Forelimb muscle (tissue), 1 donor: ENCODE data around the gene ZSWIM6. TPM values are rescaled to one million over a fixed set of nuclear protein-coding genes. Genes with fewer than 3 reads are reported as not detected.

Experiments
- DNase-seq: peaks from one replicate; pipeline ENCODE4 v3.0.0-alpha.2; 2013; ENCODE audit warnings: low read depth
- polyA plus RNA-seq: library from polyadenylated mRNA; unstranded; fragments of 120-200 nt; gene quantifications from one replicate; pipeline ENCODE4 v1.2.1, GENCODE V29; 2013; ENCODE audit not compliant: insufficient read length

The ZSWIM6 gene
- polyA plus RNA-seq, 1 donor, result 7.8 TPM

DNA sequence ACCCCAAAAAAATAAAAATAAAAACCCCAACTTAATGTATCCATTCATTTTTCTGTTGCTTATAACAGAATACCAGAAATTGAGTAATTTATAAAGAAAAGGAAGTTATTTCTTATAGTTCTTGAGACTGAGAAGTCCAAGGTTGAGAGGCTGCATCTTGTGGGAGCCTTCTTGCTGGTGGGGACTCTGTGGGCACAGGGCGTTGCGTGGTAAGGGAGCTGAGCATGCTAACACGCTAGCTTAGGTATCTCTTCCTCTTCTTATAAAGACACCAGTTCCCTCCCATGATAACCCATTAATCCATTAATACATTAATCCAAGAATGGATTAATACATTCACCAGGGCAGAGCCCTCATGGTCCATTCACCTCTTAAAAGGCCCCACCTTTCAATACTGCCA lies 150.9 kb downstream of the ZSWIM6 start:
- no peak for DNase-seq

DNA sequence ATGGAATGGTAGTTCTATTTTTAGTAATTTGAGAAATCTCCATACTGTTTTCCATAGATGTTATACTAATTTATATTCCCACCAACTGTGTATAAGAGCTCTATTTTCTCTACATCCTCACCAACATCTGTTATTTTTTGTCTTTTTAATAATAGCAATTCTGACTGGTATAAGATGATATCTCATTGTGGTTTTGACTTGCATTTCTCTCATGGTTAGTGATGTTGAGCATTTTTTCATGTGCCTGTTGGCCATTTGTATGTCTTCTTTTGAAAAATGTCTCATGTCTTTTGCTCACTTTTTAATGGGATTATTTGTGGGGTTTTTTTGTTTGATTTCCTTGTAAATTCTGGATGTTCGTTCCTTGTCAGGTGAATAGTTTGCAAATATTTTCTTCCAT lies 154.4 kb downstream of the ZSWIM6 start:
- DNase-seq, result no peak

- no peak for DNase-seq
Measured at GRCh38 chr5:61489574-61489973, 157.5 kb downstream of the ZSWIM6 start.

DNA sequence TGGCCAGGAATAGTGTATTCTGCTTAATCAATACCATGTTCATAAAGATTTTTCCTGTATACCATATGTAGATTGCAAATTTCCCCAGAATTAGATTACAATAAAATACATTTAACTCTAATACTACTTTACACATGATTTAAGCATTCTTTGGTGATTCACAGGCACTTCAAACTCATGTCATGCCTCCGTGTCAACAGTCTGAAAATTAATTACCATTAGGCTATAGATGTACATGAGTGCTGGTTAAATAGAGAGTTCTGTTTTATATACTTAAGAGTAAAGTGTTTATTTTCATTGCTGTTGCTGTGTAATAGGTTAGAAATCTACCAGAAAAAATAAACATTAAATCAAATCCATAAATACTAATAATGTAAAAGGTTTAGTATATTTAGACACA lies 159.8 kb downstream of the ZSWIM6 start:
- DNase-seq, result no peak

DNA sequence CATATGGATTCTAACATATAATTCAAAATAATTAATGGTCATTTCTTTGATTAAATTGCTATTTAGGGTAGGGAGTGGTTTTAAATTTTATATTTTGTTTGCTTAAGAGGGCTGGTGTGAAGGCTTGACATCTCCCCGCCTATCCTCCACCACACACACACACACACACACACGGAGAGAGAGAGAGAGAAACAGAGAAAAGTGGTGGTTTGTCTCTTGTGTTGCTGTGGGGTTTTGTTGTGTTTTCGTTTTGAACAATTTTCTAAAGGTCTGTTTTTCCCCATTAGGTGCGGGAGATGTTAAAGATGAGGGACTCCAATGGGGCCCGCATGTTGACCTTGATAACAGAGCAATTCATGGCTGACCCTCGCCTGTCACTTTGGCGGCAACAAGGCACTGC lies 161.9 kb downstream of the ZSWIM6 start:
- DNase-seq, result no peak

- no peak for DNase-seq
Measured at GRCh38 chr5:61496446-61496845, 164.4 kb downstream of the ZSWIM6 start.

DNA sequence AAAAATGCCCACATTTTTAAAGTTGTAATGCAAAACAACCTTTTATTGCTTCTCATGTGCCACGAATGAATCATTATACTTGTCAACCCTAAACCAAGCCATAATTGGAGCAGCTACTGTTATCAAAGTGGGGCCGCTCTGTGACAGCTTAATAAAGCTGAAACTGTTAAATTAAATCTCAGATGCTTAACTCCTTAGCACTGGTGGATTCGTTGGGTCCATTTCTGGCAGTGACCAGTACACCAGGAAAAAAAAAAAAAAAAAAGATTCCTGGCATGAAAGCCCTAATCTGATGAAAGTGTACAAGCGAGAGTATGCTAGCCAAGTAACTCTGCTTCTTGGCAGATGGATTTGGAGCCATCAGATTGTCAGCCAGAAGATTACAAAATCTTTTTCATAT lies 164.8 kb downstream of the ZSWIM6 start:
- DNase-seq, result no peak

DNA sequence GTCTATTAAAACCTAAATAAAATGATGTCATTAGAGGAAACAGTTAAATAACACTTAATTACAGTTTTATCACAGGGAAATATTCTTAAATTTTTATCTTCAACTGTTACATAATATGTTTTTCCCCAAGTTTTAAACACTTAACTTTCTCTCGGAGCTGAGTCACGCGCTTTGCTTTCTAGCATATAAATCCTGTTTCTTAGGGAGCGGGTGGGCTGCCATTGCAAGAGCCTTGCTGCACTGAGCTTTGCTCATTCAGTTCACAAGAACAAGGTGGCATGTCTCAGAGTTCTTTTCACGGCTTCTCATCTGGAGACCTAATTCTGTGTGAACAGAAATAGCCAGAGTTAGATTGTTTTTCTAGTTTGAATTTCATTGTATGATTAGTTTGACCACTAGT lies 166.1 kb downstream of the ZSWIM6 start:
- no peak for DNase-seq

GRCh38 chr5:61501971-61502370 lies 169.9 kb downstream of the ZSWIM6 start:
- DNase-seq, result no peak

GRCh38 chr5:61504143-61504770 lies 172.2 kb downstream of the ZSWIM6 start:
- DNase-seq, result no peak

GRCh38 chr5:61505281-61505680 lies 173.2 kb downstream of the ZSWIM6 start:
- DNase-seq, result no peak

- no peak for DNase-seq
Measured at GRCh38 chr5:61507232-61507631, 175.2 kb downstream of the ZSWIM6 start.

DNA sequence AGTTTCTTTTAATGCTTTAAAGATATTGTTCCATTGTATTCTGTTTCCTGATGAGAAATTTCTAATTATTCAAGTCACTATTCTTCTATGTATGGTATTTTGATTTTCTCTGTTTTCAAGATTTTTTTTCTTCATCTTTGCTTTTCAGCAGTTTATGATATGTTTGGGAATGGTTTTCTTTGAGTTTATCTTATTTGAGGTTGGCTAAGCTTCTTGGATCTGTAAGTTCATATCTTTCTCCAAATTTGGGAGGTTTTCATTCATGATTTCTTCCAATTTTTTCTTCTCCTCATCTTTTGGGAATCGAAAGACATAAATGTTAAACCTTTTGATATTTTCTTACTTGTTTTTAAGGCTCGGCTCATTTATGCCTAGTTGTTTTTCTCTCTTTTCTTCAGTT lies 184.9 kb downstream of the ZSWIM6 start:
- DNase-seq, result no peak

GRCh38 chr5:61519728-61520277 lies 187.7 kb downstream of the ZSWIM6 start:
- no peak for DNase-seq

DNA sequence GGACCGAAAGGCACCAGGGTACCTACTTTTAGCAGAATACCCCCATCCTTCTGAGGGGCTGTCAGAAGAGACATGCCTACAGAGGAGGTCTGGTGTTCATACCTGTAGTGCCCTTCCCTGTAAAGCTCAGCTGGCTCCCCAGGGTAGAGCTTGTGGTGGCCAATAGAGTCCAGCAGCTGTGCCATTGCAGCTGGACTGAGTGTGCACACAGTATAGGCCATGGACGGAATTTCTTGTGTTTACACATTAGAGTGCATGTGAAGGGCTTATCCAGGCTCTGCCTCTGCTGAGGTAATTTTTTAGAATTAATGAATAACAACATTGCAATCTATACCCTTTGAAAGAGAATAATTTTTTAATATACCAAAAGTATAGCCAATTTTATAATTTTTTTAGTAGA lies 191.0 kb downstream of the ZSWIM6 start:
- DNase-seq, result no peak

DNA sequence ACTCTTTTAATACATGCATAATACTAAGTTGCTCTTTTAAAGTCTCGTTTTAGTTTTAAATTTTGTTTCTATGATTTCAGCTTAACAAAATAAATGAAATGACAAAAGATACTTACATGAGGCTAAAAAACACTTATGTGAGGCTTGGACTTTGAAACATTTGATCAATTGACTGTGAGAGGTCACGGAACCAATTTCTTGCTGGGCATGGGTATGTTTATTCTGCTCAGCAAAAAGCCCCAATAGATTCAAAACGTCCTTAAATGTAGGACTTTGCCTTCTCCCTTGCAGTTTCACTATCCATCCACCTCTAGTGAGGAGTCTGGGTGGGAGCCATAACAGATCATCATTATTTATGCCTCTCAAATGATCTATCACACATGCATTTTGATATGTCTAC lies 191.9 kb downstream of the ZSWIM6 start:
- no peak for DNase-seq

DNA sequence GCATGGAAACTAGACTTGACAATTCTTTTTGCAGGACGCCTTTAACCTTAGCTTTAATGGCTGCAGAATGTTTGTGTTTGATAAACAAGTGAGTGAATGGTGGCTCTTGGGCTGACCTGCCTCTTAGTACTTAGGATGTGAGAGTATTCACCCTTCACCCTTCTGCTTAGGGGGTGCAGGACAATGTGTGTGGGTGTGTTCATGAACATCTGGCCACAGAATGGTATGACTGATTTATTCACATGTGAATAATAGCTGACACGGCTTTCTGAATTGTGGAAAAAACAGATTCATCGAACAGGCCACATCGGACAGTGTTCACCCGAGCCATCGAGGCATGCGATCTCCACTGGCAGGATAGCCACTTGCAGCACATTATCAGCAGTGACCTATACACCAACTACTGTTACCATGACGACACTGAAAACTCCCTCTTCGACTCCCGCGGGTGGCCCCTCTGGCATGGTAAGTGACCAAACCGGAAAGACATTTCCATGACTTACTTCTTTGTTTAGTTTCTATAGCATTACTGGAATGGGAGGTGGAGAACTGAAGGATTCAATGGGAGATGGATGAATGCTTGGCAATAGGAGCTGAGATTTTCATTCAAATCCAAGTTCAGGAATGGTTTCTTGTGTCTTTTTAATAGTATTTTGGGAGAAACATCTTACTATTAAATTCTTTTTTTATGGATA lies 193.6 kb downstream of the ZSWIM6 start:
- no peak for DNase-seq

DNA sequence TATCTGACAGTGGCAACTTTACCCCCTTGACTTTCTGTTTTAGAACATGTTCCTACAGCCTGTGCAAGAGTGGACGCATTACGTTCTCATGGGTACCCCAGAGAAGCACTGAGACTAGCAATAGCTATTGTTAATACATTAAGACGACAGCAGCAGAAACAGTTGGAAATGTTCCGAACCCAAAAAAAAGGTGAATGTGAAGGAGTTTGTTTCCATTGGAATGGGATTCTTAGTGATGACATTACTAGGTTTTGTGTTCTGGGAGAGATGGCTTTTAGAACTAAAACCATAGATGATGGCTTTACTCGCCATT lies 194.1 kb downstream of the ZSWIM6 start:
- no peak for DNase-seq

DNA sequence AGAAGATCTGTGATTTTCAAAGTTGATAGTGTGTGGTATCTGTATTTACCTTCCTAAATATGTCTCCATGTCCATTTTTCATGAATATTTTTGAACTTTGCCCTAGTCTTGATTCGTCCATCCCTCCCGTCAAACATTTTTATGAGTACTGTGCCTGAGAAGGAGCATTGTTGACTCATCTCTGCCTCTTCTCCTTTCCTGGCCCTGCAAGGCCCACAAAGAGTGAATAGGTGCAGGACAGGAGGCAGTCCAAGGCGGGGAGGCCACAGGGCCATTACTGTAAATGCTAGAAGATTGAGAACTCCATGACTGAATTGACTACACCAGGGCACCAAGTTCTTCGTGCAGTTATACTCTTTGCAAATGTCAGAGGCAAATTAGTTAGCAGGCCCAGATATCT lies 200.9 kb downstream of the ZSWIM6 start:
- no peak for DNase-seq

- no peak for DNase-seq
Measured at GRCh38 chr5:61534481-61535267, 202.6 kb downstream of the ZSWIM6 start.

- no peak for DNase-seq
Measured at GRCh38 chr5:61535828-61536227, 203.8 kb downstream of the ZSWIM6 start.

DNA sequence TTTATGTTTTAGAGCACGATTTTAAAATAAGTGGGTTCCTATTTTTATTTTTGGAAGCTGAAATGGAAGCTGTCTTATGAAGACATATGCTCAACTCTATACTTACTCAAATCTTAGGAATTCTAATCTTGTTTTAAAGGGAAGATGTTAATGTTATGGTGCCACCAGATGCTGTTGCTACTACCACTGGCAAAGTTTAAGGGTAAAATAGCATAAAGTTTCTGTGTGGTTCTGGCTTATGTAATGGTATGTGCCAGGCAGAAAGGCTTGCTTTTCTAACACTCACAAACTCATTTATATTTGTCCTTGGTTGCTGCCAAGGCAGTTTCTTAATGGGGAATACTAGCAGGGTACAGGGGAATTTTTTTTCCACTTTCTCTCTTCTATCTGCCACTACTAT lies 204.9 kb downstream of the ZSWIM6 start:
- DNase-seq, result no peak
